Stimulated activated CD8-positive, alpha-beta memory T cell treated with anti-CD3 and anti-CD28 coated beads, Interleukin-4, amount 100 ng/mL, for 4 hours (primary cell): Measurements from ENCODE around the gene CAPN12.

Experiments used
- DNase-seq, 2 donors: peaks; one replicate each; pipeline ENCODE4 v3.0.0-alpha.2; 2020; ENCODE audit warnings: low read depth in 2 of 2, low spot score in 1 of 2

The CAPN12 gene

GRCh38 chr19:38727306-38727867 lies 16.9 kb downstream of the CAPN12 start:
- no peak for DNase-seq

GRCh38 chr19:38726761-38727301 lies 17.4 kb downstream of the CAPN12 start:
- peak in 1 of 2 donors; percentile 42 for DNase-seq

GRCh38 chr19:38726284-38726673 lies 18.0 kb downstream of the CAPN12 start:
- no peak for DNase-seq

- no peak for DNase-seq
These were observed 18.6 kb downstream of the CAPN12 start for GRCh38 chr19:38725469-38726283.

- no peak for DNase-seq
These were observed 20.1 kb downstream of the CAPN12 start for GRCh38 chr19:38723990-38724854.

- no peak for DNase-seq
These were observed 20.7 kb downstream of the CAPN12 start for GRCh38 chr19:38723606-38723965.

GRCh38 chr19:38722947-38723605 lies 21.2 kb downstream of the CAPN12 start:
- no peak for DNase-seq

- DNase-seq = no peak
These were observed 22.1 kb downstream of the CAPN12 start for GRCh38 chr19:38721979-38722773.

GRCh38 chr19:38721496-38721895 lies 22.8 kb downstream of the CAPN12 start:
- no peak for DNase-seq

- no peak for DNase-seq
These were observed 23.6 kb downstream of the CAPN12 start for GRCh38 chr19:38720559-38721236.

GRCh38 chr19:38719761-38720558 lies 24.3 kb downstream of the CAPN12 start:
- DNase-seq = no peak

- no peak for DNase-seq
These were observed 25.3 kb downstream of the CAPN12 start for GRCh38 chr19:38718747-38719543.

- DNase-seq = no peak
These were observed 26.4 kb downstream of the CAPN12 start for GRCh38 chr19:38717855-38718254.

GRCh38 chr19:38717051-38717450 lies 27.2 kb downstream of the CAPN12 start:
- DNase-seq = no peak

GRCh38 chr19:38715555-38715954 lies 28.7 kb downstream of the CAPN12 start:
- DNase-seq = no peak

- no peak for DNase-seq
These were observed 29.9 kb downstream of the CAPN12 start for GRCh38 chr19:38714354-38714778.

GRCh38 chr19:38713865-38714264 lies 30.4 kb downstream of the CAPN12 start:
- no peak for DNase-seq

GRCh38 chr19:38713227-38713649 lies 31.0 kb downstream of the CAPN12 start:
- no peak for DNase-seq
